Heart right ventricle (tissue), 16 donors: ENCODE data around the gene SIK2. TPM values are rescaled to one million over a fixed set of nuclear protein-coding genes. Genes with fewer than 3 reads are reported as not detected.
A peak's percentile ranks its signal among the peaks of the same experiment; 100 is the strongest.
"Not testable (repeated sequence)": the region's sequence is repeated elsewhere in the genome, so short reads cannot be mapped to it uniquely, and the experiment has no call there.

Source experiments
- ATAC-seq, 8 donors: fragments of 200-7000 bp; cut with Tn5 transposase; one replicate each; pipeline ENCODE4 v1.9.1; 2020; ENCODE audit warnings: mild to moderate bottlenecking in 8 of 8, moderate library complexity in 8 of 8, moderate number of reproducible peaks in 1 of 8
- DNase-seq, 2 donors: peaks; one replicate each; pipeline ENCODE4 v3.0.0-alpha.2; 2020
- H3K27ac ChIP-seq, 10 donors: fragments of 200-600 bp; sonication (generic) in 2 of 10; one replicate each; pipeline versions ENCODE4 v1.5.0 to v1.8.0; 2020 to 2022; ENCODE audit warnings: mild to moderate bottlenecking in 3 of 10
- H3K27me3 ChIP-seq, 7 donors: fragments of 200-600 bp; one replicate each; pipeline ENCODE4 v1.8.0; 2021 to 2022; ENCODE audit warnings: mild to moderate bottlenecking in 2 of 7
- H3K36me3 ChIP-seq, 9 donors: fragments of 200-600 bp; sonication (generic) in 1 of 9; one replicate each; pipeline versions ENCODE4 v1.5.0 to v1.8.0; 2020 to 2022; ENCODE audit warnings: mild to moderate bottlenecking in 2 of 9
- H3K4me1 ChIP-seq, 9 donors: fragments of 200-600 bp; sonication (generic) in 1 of 9; one replicate each; pipeline versions ENCODE4 v1.5.0 to v1.8.0; 2020 to 2022; ENCODE audit warnings: mild to moderate bottlenecking in 4 of 9
- H3K4me3 ChIP-seq, 10 donors: fragments of 200-600 bp; sonication (generic) in 2 of 10; one replicate each; pipeline versions ENCODE4 v1.5.0 to v1.8.0; 2020 to 2022; ENCODE audit warnings: mild to moderate bottlenecking in 7 of 10, moderate library complexity in 2 of 10
- H3K9me3 ChIP-seq, 11 donors: fragments of 200-600 bp in 10 of 11; sonication (generic) in 2 of 11; one replicate each; pipeline versions ENCODE4 v1.5.0 to v1.8.0; 2013 to 2022; ENCODE audit warnings: mild to moderate bottlenecking in 2 of 11, control low read depth in 1 of 11, moderate library complexity in 1 of 11
- CTCF ChIP-seq, 9 donors: fragments of 200-600 bp; sonication (generic) in 2 of 9; IDR thresholded peaks; one replicate each; pipeline versions ENCODE4 v1.5.0 to v1.8.0; 2021 to 2022; ENCODE audit warnings: antibody characterized with exemption in 9 of 9, mild to moderate bottlenecking in 5 of 9, moderate library complexity in 1 of 9
- WGBS, 2 donors: extraction: QIAGEN DNeasy Blood & Tissue Kit; methylation state at CpG; one replicate each; pipeline ENCODE4 v1.1.7; 2013; ENCODE audit warnings: inconsistent platforms in 1 of 2; 5-methylcytosine and 5-hydroxymethylcytosine counted together
- intact Hi-C, 10 donors: fragments of 100-400 bp; cut with DNase I; formaldehyde crosslinking; loops; one replicate each; pipeline versions ENCODE4 v1.11.1 to v1.14.2; 2022
- polyA plus RNA-seq, 2 donors: library from polyadenylated mRNA; stranded (reverse); fragments of 200-250 nt; gene quantifications; one replicate each; pipeline ENCODE4 v1.2.3, GENCODE V29; 2013
- total RNA-seq, 10 donors: library from RNA; stranded (reverse); fragmentation: NEBNext Ultra II Directional in 3 of 10; extraction: Animal tissue kit (Norgen Biotek cat#: 25700) in 3 of 10; gene quantifications; one replicate each; pipeline versions ENCODE4 v1.2.1 to v1.2.4, GENCODE V29; 2021 to 2023
- donor health status: Arrhythmogenic right ventricular cardiomyopathy.
- donor health status: ischemic (EF 13 %, LVEDD 7.1; RV severe dilation, severe dysfunction).
- donor health status: healthy with polysubstance abuse.
- donor health status: DM: no; HTN: yes; CAD: no.
- donor health status: DM: no; HTN: no; CAD: no.
- donor health status: ischemic (EF 25% LVEDD 6.9; RV normal size, moderate dysfunction).
- donor health status: ischemic (EF 25% LVEDD 5.7; RV mildly dilated, moderate dysfunction).
- donor health status: healthy.
- donor health status: DM: yes; HTN: yes; CAD: no.
- donor health status: Ischemic cardiomyopathy.
- donor health status: ischemic (EF 35%, LVEDD 5.7; RV mildly dilated, moderate dysfunction).
- donor health status: nonischemic (EF 11% LVEDD 7.7; RV severe dilation, severe dysfunction).
- donor health status: DM: yes; HTN: yes; CAD: no.
- donor health status: PGD.
- donor health status: ischemic (EF 29% LVEDD 5.4; RV normal size, mild dysfunction).
- donor health status: nonischemic (EF 23%, LVEDD 6.1; RV moderate dilation, normal function).

The SIK2 gene
- total and polyA plus RNA-seq, 12 donors = 4.1 to 41.6 (median 28.8) TPM

- no peak for TF ChIP-seq CTCF (IDR thresholded peaks at IDR 0.05)
- Histone ChIP-seq H3K36me3 (peaks cover 0 to 23% (median 0%) of the 10 kb centered on the region in 9 donors), H3K27me3 (no peaks in the 10 kb centered on the region), H3K4me3 (no peak overlapping the region), H3K27ac (no peak overlapping the region), H3K4me1 (peaks cover 0 to 19% (median 2%) of the 10 kb centered on the region in 9 donors), H3K9me3 (no peaks in the 10 kb centered on the region)
- 96 to 98% methylated on average over 5 of the region's 5 CpGs for WGBS, 2 donors
- intact Hi-C loops = no loop called here
- ATAC-seq (no peak), DNase-seq (no peak)
Measured at GRCh38 chr11:111655924-111656323, 53.7 kb downstream of the SIK2 start.

- Histone ChIP-seq H3K4me1 (peaks cover 0 to 23% (median 4%) of the 10 kb centered on the region in 9 donors), H3K36me3 (peaks cover 0 to 25% (median 0%) of the 10 kb centered on the region in 9 donors)
- H3K27me3 ChIP-seq, H3K9me3 ChIP-seq, H3K4me3 ChIP-seq, ATAC-seq, intact Hi-C loops, DNase-seq, H3K27ac ChIP-seq: not testable (repeated sequence)
- 86 to 93% methylated on average over 8 of the region's 8 CpGs for WGBS, 2 donors
Measured at GRCh38 chr11:111657905-111658304, 55.7 kb downstream of the SIK2 start.

DNA sequence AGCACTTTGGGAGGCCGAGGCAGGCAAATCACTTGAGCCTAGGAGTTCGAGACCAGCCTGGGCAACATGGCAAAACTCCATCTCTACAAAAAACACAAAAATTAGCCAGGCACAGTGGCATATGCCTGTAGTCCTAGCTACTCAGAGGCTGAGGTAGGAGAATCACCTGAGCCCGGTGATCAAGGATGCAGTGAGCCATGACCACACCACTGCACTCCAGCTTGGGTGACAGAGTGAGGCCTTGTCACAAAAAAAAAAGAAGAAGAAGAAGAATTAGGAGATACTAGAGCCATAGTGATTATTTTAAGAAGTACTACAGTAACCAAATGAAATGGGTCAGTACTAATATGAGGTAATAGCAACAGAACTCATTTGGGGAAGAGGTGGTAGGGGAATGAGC, 56.2 kb downstream of the SIK2 start:
- Histone ChIP-seq H3K4me1 (peaks cover 2 to 29% (median 9%) of the 10 kb centered on the region in 9 donors), H3K36me3 (peaks cover 0 to 19% (median 0%) of the 10 kb centered on the region in 9 donors)
- 99% methylated on average over 3 of the region's 3 CpGs for WGBS, 2 donors
- H3K4me3 ChIP-seq, DNase-seq, H3K27ac ChIP-seq, H3K27me3 ChIP-seq, intact Hi-C loops, H3K9me3 ChIP-seq: not testable (repeated sequence)
- peak in 1 of 8 donors; percentile 32 for ATAC-seq

GRCh38 chr11:111659201-111660115, 57.2 kb downstream of the SIK2 start:
- no peak overlapping the region for H3K4me3 ChIP-seq
- H3K27me3 ChIP-seq = no peaks in the 10 kb centered on the region
- intact Hi-C loops = no loop called here
- no peaks in the 10 kb centered on the region for H3K9me3 ChIP-seq
- TF ChIP-seq CTCF (IDR thresholded peaks at IDR 0.05) = no peak
- no peak for DNase-seq
- 70 to 74% methylated on average over 10 of the region's 10 CpGs for WGBS, 2 donors
- peaks cover 0 to 13% (median 0%) of the 10 kb centered on the region in 9 donors for H3K36me3 ChIP-seq
- no peak overlapping the region for H3K27ac ChIP-seq
- ATAC-seq = no peak
- peaks cover 8 to 38% (median 17%) of the 10 kb centered on the region in 9 donors for H3K4me1 ChIP-seq

DNA sequence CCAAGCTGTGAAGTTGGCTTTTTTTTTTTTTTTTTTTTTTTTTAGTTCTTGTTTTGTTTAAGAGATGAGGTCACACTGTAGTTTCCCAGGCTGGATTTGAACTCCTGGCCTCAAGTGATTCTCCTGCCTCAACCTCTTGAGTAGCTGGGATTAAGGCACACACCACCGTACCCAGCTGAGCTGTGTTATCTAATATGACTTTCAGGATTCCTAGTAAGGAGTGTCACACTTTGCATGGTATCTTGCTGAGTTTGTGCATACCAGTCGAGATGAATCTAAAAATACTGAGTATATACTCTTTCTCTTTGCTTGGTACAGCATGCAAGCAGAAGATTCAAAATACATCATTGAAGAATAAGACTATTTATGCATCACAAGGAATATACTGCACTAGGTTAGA, 58.6 kb downstream of the SIK2 start:
- H3K36me3 ChIP-seq = peaks cover 0 to 13% (median 0%) of the 10 kb centered on the region in 9 donors
- TF ChIP-seq CTCF (IDR thresholded peaks at IDR 0.05) = no peak
- ATAC-seq (no peak), DNase-seq (no peak)
- H3K4me3 ChIP-seq = no peak overlapping the region
- intact Hi-C loops = no loop called here
- no peaks in the 10 kb centered on the region for H3K9me3 ChIP-seq
- WGBS, 2 donors = 55 to 63% methylated on average over 2 of the region's 2 CpGs
- no peaks in the 10 kb centered on the region for H3K27me3 ChIP-seq
- H3K4me1 ChIP-seq = peaks cover 8 to 44% (median 17%) of the 10 kb centered on the region in 9 donors
- H3K27ac ChIP-seq = no peak overlapping the region
